Muscle of arm (tissue), 12 donors: Measurements from ENCODE around the gene PHLDB2. TPM values are rescaled to one million over a fixed set of nuclear protein-coding genes. Genes with fewer than 3 reads are reported as not detected.

ENCODE experiments used
- DNase-seq: peaks from one replicate; pipeline ENCODE4 v3.0.0-alpha.2; 2013
- polyA plus RNA-seq, 12 donors: library from polyadenylated mRNA; unstranded; fragments of 120-200 nt; gene quantifications; one replicate each; pipeline ENCODE4 v1.2.1, GENCODE V29; 2013; ENCODE audit not compliant: insufficient read length in 12 of 12

Gene PHLDB2
- polyA plus RNA-seq, 12 donors, result 49.3 to 106 (median 72.6) TPM; not detected in 1

DNA sequence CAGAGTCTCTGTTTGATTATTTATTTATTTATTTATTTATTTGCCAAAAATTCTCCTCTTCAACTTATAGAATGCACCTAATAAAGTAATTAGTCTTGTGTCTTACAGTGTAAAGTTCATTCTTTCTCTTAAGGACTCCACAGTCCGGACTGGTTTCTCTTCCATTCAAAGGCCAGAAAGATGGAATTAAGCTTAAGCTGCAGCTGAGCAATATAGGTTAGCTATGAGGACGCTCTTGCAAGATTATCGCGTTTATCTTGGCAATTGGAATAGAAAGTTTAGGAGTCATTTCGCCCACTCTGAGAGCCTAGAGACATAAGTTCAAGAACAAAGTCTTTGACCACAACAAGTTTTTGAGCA lies 154.7 kb downstream of the PHLDB2 start:
- no peak for DNase-seq

DNA sequence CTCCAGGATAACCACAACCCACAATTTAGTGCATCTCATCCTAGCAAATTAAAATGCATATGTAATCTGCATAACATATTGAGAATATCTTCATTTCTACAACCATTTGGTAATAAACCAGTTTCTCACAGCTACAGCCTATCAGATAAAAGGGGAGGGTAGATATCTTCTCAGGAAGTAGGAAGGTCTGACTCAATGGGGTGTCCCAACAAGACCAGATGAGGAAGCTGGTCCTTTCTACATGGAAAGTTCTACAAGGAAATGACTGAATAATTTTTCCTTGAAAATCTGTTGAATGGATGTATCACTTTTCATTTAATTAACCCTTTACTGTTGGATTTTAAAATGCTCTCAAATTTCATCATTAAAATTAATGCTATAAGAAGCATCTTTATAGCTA lies 158.0 kb downstream of the PHLDB2 start:
- no peak for DNase-seq

DNA sequence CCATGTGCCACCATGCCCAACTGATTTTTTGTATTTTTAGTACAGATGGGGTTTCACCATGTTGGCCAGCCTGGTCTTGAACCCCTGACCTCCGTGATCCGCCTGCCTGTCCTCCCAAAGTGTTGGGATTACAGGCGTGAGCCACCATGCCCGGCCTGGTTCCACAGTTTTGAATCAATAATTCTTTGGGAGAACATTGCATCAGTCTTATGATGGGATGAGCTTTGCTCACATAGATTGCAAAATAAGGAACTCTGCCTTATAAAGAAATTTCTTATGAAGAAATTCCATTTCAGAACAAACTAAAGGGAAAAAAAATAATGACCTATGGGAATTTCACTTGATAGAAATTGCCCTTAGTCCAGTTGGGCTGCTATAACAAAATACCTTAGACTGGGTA lies 159.6 kb downstream of the PHLDB2 start:
- DNase-seq, result no peak

DNA sequence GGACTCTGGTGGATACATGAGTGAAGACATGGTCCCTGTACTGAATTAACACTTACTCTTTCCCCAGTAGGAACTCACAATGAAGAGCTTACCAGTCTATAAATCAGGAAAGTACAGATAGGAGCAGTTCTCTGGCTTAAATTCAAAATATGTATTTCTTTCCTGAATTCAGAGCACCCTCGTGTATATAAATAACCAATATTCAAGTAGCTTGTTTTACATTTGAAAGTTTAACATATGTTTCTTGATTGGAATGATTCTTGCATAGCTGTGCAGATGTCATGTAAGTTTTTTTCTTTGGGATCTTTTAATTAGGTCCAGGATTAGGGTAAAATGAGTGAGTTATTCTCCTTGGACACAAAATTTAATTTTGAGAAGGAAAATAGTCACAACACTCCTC lies 160.7 kb downstream of the PHLDB2 start:
- DNase-seq, result no peak

DNA sequence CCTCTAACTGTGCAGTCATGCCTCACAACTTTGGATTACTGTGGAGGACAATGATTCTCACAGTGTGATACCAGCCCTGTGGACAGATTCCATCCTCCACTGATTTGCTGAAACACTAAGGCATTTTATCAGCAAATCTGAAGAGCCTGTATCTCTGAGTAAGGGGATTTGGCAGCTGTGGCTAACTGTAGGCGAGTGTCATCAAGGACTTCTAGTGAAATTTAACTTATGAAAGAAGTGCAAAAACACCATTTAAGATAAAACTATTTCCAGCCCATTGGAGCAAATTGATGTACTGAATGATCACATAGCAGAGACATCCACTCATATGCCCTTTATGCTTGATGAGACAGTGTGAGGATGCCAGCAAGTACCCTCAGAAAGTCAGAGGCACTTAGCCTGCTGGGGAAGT lies 161.6 kb downstream of the PHLDB2 start:
- no peak for DNase-seq

Other genes with a start within 250 kb of the PHLDB2 start
- 1 to 10 TPM in 4 of 12 donors, under 1 TPM in 6, not detected in 2; 0.62 to 1.3 (median 0.84) TPM for gene PLCXD2, start 184.6 kb upstream of the PHLDB2 start, polyA plus RNA-seq
- 10 to 100 TPM in 11 of 12 donors, not detected in 1; 22.7 to 30.8 (median 27.7) TPM for gene ABHD10, start 119.8 kb downstream of the PHLDB2 start, polyA plus RNA-seq
- gene TAGLN3, start 139.7 kb downstream of the PHLDB2 start, polyA plus RNA-seq, result 1 to 10 TPM in 10 of 12 donors, not detected in 2; 2.9 to 6.3 (median 3.5) TPM
- under 1 TPM in 1 of 12 donors, not detected in 11; 0.08 TPM for gene TMPRSS7, start 175.5 kb downstream of the PHLDB2 start, polyA plus RNA-seq
- gene C3orf52, start 227.1 kb downstream of the PHLDB2 start, polyA plus RNA-seq, result 1 to 10 TPM in 11 of 12 donors, not detected in 1; 3.6 to 8.1 (median 4.2) TPM